ENCODE measurements around the gene ARL16. TPM values are rescaled to one million over a fixed set of nuclear protein-coding genes. Genes with fewer than 3 reads are reported as not detected.
A peak's percentile ranks its signal among the peaks of the same experiment; 100 is the strongest.

The ARL16 gene
- polyA plus RNA-seq, 3 donors: 26.8 to 44.4 (median 41.1) TPM

DNA sequence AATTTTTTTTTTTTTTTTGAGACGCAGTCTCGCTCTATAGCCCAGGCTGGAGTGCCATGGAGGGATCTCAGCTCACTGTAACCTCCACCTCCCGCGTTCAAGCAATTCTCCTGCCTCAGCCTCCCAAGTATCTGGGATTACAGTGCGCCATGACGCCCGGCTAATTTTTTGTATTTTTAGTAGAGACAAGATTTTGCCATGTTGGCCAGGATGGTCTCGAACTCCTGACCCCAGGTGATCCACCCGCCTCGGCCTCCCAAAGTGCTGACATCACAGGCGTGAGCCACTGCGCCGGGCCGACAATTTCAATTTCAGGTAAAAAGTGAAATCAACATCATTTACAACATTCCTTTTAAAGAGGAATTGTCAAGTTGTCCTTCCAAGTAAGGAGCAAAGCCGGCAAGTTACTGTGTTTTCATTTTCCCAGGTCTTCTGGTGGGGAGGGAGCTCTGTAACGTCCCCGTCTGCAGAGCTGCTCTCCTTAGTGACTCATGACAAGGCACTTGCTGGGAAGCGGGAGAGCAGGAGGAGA, 47.6 kb downstream of the ARL16 start:
- 25 to 39% (median 33%) methylated on average over 18 of the region's 18 CpGs for WGBS, 3 donors
- peak overlapping the region; percentile 5 for H3K27ac ChIP-seq (ENCODE audit: low read depth, low read length)

- WGBS, 3 donors: 90 to 92% (median 91%) methylated on average over 5 of the region's 5 CpGs
- H3K27ac ChIP-seq (ENCODE audit: low read depth, low read length): no peak overlapping the region
Measured at GRCh38 chr17:81635431-81635830, 48.2 kb downstream of the ARL16 start.

DNA sequence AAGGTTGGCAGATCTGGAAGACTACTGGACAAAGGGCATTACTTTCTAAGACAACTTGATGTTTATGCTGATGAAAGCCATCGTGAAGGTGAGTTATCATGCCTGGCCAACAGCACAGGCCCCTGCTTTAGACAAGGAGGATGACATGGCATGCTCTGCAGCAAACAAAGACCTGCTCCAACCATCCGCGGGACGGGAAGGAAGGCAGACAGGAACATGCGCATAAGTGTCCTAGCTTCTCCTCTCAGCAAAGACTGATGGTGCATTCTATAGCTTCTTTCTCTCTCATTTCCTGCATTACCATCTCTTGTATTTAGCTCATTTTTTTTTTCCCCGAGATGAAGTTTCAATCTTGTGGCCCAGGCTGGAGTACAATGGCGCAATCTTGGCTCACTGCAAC, 52.1 kb downstream of the ARL16 start:
- WGBS, 3 donors: 69 to 80% (median 69%) methylated on average over 7 of the region's 7 CpGs

More for the DNA sequence above, 52.1 kb downstream of the ARL16 start:
- no peak overlapping the region for H3K27ac ChIP-seq (ENCODE audit: low read depth, low read length)

Other genes starting within 250 kb of the ARL16 start
- gene ACTG1, start 171.0 kb downstream of the ARL16 start, polyA plus RNA-seq: 1,000 to 10,000 TPM; 1,930 to 3,527 (median 2,831) TPM
- gene FSCN2, start 155.4 kb downstream of the ARL16 start, polyA plus RNA-seq: 1 to 10 TPM in 2 of 3 donors, under 1 TPM in 1; 0.21 to 4.9 (median 1.0) TPM
- gene FAAP100, start 131.4 kb downstream of the ARL16 start, polyA plus RNA-seq: 10 to 100 TPM; 10.1 to 25.9 (median 22.4) TPM
- 10 to 100 TPM; 21.9 to 53.4 (median 30.8) TPM for gene NPLOC4, start 46.7 kb downstream of the ARL16 start, polyA plus RNA-seq
- 1 to 10 TPM in 1 of 3 donors, under 1 TPM in 2; 0.79 to 1.3 (median 0.86) TPM for gene TSPAN10, start 46.6 kb downstream of the ARL16 start, polyA plus RNA-seq
- 1 to 10 TPM in 1 of 3 donors, under 1 TPM in 2; 0.20 to 1.0 (median 0.45) TPM for gene PDE6G, start 27.3 kb downstream of the ARL16 start, polyA plus RNA-seq
- gene OXLD1, start 17.2 kb downstream of the ARL16 start, polyA plus RNA-seq: 10 to 100 TPM; 33.5 to 51.2 (median 40.5) TPM
- gene CCDC137, start 17.1 kb downstream of the ARL16 start, polyA plus RNA-seq: 10 to 100 TPM in 2 of 3 donors, 1 to 10 TPM in 1; 8.9 to 18.6 (median 11.3) TPM
- 100 to 1,000 TPM in 1 of 3 donors, 10 to 100 TPM in 2; 57.6 to 118 (median 91.6) TPM for gene HGS, start 214 bp upstream of the ARL16 start, polyA plus RNA-seq
- gene MRPL12, start 19.6 kb upstream of the ARL16 start, polyA plus RNA-seq: 100 to 1,000 TPM in 2 of 3 donors, 10 to 100 TPM in 1; 81.3 to 134 (median 118) TPM
- gene SLC25A10, start 28.5 kb upstream of the ARL16 start, polyA plus RNA-seq: 10 to 100 TPM; 18.7 to 61.4 (median 43.2) TPM
- gene GCGR, start 120.4 kb upstream of the ARL16 start, polyA plus RNA-seq: 1 to 10 TPM in 1 of 3 donors, under 1 TPM in 1, not detected in 1; 0.12 to 1.4 TPM
- gene MCRIP1, start 149.5 kb upstream of the ARL16 start, polyA plus RNA-seq: 100 to 1,000 TPM in 2 of 3 donors, 10 to 100 TPM in 1; 92.8 to 190 (median 116) TPM
- under 1 TPM in 2 of 3 donors, not detected in 1; 0.15 to 0.58 TPM for gene PPP1R27, start 151.3 kb upstream of the ARL16 start, polyA plus RNA-seq
- gene P4HB, start 176.7 kb upstream of the ARL16 start, polyA plus RNA-seq: 1,000 to 10,000 TPM in 1 of 3 donors, 100 to 1,000 TPM in 2; 377 to 2,064 (median 453) TPM
- gene ARHGDIA, start 187.5 kb upstream of the ARL16 start, polyA plus RNA-seq: 100 to 1,000 TPM; 133 to 351 (median 249) TPM
- 10 to 100 TPM; 20.0 to 46.4 (median 37.9) TPM for gene ALYREF, start 207.8 kb upstream of the ARL16 start, polyA plus RNA-seq
- gene ANAPC11, start 207.9 kb upstream of the ARL16 start, polyA plus RNA-seq: 100 to 1,000 TPM; 160 to 319 (median 193) TPM
- gene NPB, start 218.4 kb upstream of the ARL16 start, polyA plus RNA-seq: under 1 TPM in 2 of 3 donors, not detected in 1; 0.23 to 0.77 TPM
- 10 to 100 TPM; 30.4 to 76.4 (median 54.3) TPM for gene PCYT2, start 227.6 kb upstream of the ARL16 start, polyA plus RNA-seq
- 10 to 100 TPM; 12.6 to 19.6 (median 19.0) TPM for gene SIRT7, start 234.4 kb upstream of the ARL16 start, polyA plus RNA-seq
- 10 to 100 TPM in 2 of 3 donors, 1 to 10 TPM in 1; 5.2 to 13.9 (median 13.8) TPM for gene MAFG, start 243.9 kb upstream of the ARL16 start, polyA plus RNA-seq

All from adipose tissue (tissue), 3 donors.